ELR (cell line): Measurements from ENCODE around the gene COX4I1.
"Not testable (repeated sequence)": the region's sequence is repeated elsewhere in the genome, so short reads cannot be mapped to it uniquely, and the experiment has no call there.

Source experiments
- DNase-seq: peaks from one replicate; pipeline ENCODE4 v3.0.0-alpha.2; 2015; ENCODE audit warnings: low read depth

Gene COX4I1

DNA sequence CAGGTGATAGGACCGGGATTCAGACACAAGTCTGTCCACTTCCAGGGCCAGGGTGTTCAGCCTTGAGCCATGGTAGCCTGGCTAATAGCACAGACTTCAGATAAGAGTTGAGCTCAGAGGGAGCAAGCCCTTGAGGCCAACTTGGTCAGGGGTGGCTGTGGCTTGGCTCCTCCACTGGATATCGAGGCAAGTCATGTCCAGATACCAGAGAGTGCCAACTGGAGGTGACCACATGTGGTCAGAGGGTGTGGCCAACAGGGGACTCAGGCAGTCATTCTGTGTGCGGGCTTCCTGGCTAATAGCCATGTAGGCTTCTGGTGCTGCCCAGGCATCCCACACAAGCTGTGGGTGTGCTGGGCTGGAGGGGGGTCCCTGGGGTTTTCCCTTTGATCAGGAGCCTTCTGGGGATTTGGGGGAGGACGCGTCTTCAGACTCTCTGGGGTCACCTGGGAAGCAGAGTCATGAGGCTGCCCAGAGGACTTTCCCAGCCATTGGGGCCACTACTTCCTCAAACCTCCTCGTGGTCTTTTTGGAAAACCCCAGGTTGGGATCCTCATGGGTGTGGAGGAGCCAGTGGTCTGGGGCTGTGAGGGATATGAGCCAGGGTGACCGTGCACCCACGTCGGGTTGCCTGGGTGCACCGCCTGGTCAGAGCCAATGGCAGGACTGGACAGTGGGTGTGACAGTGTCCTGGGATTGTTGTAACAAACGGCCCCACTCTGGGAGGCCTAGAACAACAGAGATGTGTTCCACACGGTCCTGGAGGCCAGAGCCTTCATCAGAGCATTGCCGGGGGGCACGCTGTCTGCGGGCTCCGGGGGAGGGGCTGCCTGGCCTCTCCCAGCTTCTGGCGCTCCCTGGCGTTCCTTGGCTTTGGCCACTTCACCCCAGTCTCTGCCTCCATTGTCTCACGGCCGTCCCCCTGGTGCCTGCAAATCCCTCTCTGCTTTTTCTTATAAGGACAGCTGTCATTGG is 25.0 kb downstream of the COX4I1 start:
- DNase-seq: no peak

GRCh38 chr16:85825326-85825725 is 25.8 kb downstream of the COX4I1 start:
- DNase-seq: no peak

GRCh38 chr16:85826686-85827247 is 27.3 kb downstream of the COX4I1 start:
- no peak for DNase-seq

GRCh38 chr16:85828166-85828565 is 28.7 kb downstream of the COX4I1 start:
- no peak for DNase-seq

DNA sequence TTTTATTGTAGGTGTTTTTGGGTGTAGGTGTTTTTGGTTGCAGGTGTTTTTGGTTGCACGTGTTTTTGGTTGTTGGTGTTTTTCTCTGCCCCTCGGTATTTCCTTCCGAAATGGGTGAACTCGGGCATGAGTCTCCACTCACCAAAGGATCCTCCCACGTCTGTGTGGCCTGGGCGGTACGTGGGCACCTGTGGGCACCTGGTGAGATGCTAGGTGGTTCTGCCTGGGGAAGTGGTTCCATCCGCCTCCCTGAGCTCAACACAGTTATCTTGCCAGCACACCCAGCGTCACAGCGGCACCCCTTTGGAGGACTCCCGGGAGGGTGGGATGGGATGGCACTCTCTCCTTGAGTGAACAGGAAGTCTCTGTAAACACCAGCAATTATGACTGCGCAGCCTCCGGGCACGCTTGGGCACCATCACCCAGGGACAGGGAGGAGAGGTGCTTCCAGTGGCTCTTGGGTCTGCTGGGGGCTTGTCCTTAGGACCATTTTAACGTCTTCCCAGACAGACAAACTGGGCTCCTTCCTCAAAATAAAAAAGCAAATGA is 29.8 kb downstream of the COX4I1 start:
- no peak for DNase-seq

- no peak for DNase-seq
Observed at GRCh38 chr16:85829751-85830445, 30.4 kb downstream of the COX4I1 start.

GRCh38 chr16:85830821-85831220 is 31.3 kb downstream of the COX4I1 start:
- DNase-seq: no peak

DNA sequence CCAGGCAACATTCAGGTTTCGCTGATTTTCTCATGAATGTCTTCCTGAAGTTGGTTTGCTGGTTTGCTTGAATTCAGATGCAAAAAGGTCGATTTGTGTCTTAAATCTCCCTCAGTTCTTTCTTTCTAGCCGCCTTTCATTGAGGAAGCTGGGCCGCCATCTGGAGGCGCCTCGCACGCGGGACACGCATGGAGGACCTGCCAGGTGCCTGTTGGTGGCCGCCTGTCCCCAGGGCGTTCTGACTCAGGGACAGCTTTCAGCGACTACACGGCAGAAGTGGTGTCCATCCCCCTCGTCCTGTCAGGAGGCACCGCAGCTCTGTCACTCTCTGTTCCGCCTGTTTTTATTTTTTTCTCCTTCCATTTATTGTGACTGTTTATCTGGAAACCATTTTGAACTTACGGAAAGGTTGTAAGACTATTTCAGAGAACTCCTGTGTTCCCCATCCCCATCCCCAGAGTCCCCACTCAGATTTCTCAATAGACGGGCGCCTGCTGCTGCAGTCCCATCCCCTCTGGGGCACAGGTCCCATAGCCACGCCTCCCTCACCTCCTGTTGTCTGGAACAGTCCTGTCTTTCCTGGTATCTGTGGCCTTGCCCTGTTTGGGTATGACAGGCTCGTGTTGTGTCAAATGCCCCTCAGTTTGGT is 33.2 kb downstream of the COX4I1 start:
- DNase-seq: no peak

- DNase-seq: no peak
Observed at GRCh38 chr16:85833219-85833920, 33.9 kb downstream of the COX4I1 start.

DNA sequence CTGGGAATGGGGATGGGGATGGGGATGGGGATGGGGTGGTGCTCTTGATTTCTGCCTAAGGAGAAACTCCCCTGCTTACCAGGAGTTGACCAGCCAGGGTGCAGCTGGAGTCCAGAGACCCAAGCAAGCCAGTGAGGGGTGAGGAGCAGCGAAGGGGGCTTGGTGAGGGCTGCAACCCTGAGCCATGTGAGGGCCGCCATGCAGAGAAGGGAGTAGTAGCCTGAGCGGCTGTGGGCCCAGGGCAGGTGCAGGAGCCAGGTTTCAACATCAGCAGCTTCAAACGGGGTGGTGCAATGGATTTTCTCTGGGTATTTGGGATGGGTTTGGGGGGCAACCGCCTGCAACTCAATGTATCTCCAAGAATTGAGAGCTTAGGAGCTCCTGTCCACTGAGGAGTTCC is 35.2 kb downstream of the COX4I1 start:
- no peak for DNase-seq

- DNase-seq: no peak
Observed at GRCh38 chr16:85835227-85835751, 35.8 kb downstream of the COX4I1 start.

DNA sequence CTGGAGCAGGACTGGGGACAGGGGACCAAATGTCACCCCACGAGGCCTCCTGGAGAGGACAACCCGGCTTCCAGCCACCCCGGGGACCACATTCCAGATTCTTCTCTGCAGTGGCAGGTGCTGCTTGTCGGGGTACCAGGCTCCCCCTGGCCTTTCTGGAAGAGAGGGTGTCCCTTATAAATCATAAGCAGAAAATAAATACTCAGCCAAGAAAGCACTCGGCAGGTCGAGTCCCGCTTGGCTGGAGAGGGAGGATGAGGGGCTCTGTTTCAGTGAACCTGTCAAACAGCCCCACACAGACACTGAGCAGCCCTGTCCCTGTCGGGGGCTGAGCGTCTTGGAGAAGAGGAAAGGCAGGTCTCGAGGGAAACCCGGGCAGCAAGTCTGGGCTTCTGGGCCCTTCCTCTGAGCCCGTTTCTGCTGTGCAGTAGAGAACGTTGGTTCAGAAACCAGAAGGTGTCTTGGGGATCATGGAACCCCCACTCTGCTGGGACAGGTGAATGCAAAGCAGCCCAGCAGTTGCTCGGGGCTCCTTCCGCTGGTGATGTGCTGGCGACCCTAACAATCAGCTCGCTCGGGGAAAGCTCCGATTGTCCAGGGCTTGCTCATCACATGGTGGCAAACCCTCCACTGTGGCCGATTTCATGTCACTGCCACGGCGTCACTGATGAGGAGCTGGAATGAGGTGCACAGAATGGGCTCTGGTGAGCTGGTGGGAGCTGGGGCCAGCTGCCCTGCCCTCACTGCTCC is 36.6 kb downstream of the COX4I1 start:
- no peak for DNase-seq

- no peak for DNase-seq
Observed at GRCh38 chr16:85836706-85837582, 37.4 kb downstream of the COX4I1 start.

DNA sequence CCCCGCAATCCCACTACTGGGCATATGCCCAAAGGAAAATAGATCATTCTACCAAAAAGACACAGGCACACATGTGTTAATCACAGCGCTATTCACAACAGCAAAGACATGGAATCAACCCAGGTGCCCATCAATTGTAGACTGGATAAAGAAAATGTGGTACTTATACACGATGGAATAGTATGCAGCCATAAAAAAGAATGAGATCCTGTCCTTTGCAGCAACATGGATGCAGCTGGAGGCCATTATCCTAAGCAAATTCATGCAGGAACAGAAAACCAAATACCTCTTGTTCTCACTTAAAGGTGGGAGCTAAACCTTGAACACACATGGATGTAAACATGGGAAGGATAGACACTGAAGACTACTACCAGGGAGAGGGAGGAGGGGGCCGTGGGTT is 38.2 kb downstream of the COX4I1 start:
- DNase-seq: not testable (repeated sequence)

DNA sequence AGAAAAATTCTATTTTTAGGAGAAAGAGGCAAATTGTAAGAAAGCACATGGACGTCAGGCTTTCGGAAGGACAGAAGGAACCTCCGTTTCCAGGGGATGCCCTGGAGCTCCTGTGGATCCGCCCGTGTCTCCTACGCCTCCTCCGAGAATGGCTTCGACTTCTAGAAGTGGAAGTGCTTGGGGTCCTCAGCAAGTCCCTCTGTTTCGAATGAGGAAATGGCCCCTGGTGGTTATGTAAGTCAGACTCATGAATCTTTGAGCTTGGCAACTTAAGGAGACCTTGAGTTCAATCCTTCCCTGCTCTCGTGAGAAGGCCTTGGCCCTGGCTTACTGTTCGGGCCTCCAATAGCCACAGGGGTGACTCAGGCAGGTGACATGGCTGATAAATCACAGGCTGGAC is 38.9 kb downstream of the COX4I1 start:
- no peak for DNase-seq

DNA sequence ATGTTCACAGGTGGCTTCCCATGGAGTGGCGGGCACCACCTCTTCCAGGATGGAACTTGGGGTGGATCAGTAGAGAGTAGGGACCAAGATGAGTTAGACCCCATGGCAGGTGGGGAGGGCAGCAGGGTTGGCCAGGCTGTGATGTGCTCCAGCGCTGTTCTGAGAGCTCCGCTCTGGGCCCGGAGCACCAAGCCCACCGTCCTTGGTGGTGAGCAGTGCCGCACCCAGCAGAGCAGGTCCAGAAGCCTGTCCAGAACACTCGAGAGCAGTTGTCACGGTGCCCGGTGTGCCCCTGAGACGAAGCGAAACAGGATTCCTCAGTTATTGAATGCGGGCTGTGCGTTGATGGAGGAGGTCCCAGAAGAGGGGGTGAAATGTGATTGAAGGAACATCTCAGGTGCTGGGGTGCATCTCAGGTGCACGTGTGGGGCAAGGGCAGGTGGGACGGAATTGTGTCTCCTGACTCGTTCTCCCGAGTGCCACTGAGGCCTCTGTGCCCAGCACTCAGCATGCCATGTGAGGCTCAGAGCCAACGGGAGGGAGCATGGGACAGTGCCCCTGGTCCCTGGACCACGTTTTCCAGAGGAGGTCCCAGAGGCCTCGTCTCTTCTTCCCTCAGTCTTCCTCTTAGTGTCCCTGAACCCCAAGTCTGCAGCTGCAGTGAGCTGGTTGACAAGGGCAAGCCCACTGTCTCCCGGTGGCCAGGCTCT is 39.5 kb downstream of the COX4I1 start:
- no peak for DNase-seq

DNA sequence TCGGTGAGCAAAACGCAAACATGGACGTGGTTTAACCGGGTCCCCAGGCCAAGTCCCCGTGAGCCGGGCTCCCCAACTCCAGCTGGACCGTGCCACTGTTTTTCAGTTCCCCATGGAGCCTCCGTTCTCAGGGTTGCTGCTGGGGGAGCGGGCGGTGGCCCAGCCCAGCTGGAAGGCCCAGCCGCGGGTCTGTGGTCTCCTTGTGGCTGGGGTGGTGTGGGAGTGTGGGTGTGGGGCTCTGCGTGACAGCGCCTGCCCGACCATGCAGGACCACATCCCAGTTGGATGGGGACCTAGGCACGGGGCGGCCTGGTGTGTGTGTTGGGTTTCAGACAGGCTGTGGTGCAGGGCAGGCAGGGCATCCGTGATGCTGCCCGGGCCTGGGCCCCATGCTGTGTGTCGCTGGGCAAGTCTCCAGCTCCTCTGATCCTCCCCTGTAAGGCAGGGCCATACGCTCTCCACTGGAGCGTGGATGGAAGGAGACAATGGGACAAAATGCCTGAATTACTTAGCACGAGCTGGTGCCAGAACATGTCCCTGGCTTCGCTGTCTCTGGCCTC is 40.3 kb downstream of the COX4I1 start:
- no peak for DNase-seq

DNA sequence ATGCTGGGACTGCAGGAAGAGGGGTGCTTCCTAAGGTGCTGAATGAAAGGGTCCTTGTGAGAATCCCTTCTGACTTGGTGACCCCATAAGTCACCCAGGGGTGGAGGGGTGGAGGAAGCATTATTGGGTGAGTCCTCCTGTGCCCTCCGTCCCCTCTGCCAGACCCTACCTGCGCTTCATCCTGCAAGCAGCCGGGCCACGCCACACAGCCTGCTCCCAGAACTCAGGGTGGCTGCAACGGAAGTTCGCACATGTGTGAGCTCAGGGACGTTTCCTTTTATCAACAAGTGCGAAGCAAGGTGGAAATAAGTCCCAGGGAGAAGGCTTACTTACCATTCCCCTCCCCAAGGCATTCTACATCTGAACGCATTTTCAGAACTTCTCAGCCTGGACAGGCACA is 40.9 kb downstream of the COX4I1 start:
- no peak for DNase-seq

GRCh38 chr16:85840801-85841200 is 41.3 kb downstream of the COX4I1 start:
- DNase-seq: no peak
